CD14-positive monocyte (primary cell): ENCODE results near the gene EOMES. TPM values are rescaled to one million over a fixed set of nuclear protein-coding genes. Genes with fewer than 3 reads are reported as not detected.

Source experiments
- DNase-seq, 3 donors: peaks; one replicate each; pipeline ENCODE4 v3.0.0-alpha.2; 2011 to 2022
- H2AFZ ChIP-seq: 2 replicates; pipeline ENCODE4 v1.6.0; 2012; ENCODE audit warnings: mild to moderate bottlenecking, low read depth, low read length, inconsistent platforms; ENCODE audit not compliant: insufficient read depth, poor library complexity, severe bottlenecking
- H3K27ac ChIP-seq, 2 donors: 1 replicate in 1 of 2; 2 replicates in 1 of 2; pipeline ENCODE4 v1.5.1; 2012 to 2013; ENCODE audit warnings: low read length in 2 of 2, control low read depth in 1 of 2, inconsistent platforms in 1 of 2, low read depth in 1 of 2, mild to moderate bottlenecking in 1 of 2
- H3K27me3 ChIP-seq, 2 donors: one replicate each; pipeline versions ENCODE4 v1.6.0 to v1.6.1; 2011 to 2013; ENCODE audit warnings: low read length in 2 of 2; ENCODE audit not compliant: control insufficient read depth in 2 of 2, insufficient read depth in 2 of 2
- H3K36me3 ChIP-seq, 2 donors: replicated peaks in 1 of 2; 1 replicate in 1 of 2; 2 replicates in 1 of 2; pipeline versions ENCODE4 v1.5.1 to v1.6.1; 2012 to 2013; ENCODE audit warnings: low read length in 2 of 2, control low read depth in 1 of 2, inconsistent platforms in 1 of 2, mild to moderate bottlenecking in 1 of 2; ENCODE audit not compliant: insufficient read depth in 2 of 2, control insufficient read depth in 1 of 2
- H3K4me1 ChIP-seq, 2 donors: 1 replicate in 1 of 2; 2 replicates in 1 of 2; pipeline versions ENCODE4 v1.5.1 to v1.6.1; 2012 to 2013; ENCODE audit warnings: low read length in 2 of 2, control low read depth in 1 of 2, inconsistent platforms in 1 of 2, mild to moderate bottlenecking in 1 of 2, moderate library complexity in 1 of 2; ENCODE audit not compliant: insufficient read depth in 2 of 2, control insufficient read depth in 1 of 2
- H3K4me2 ChIP-seq: replicated peaks from 2 replicates; pipeline ENCODE3; 2012; ENCODE audit warnings: low read length, moderate library complexity, mild to moderate bottlenecking; ENCODE audit not compliant: poor library complexity, severe bottlenecking; ENCODE audit errors: extremely low read depth
- H3K4me3 ChIP-seq, 3 experiments: fragments of 200-600 bp in 1 of 3; sonication (generic) in 1 of 3; replicated peaks in 1 of 3; 1 replicate in 2 of 3; 2 replicates in 1 of 3; pipeline ENCODE4 v1.5.1; 2011 to 2013; ENCODE audit warnings: low read length in 3 of 3, mild to moderate bottlenecking in 3 of 3, control low read depth in 2 of 3, low read depth in 2 of 3, inconsistent platforms in 1 of 3, moderate library complexity in 1 of 3
- H3K79me2 ChIP-seq: 2 replicates; pipeline ENCODE4 v1.6.0; 2012; ENCODE audit warnings: mild to moderate bottlenecking, control low read depth, inconsistent platforms, low read length, moderate library complexity; ENCODE audit not compliant: insufficient read depth
- H3K9ac ChIP-seq: 2 replicates; pipeline ENCODE4 v1.6.0; 2017; ENCODE audit warnings: low read length, mild to moderate bottlenecking; ENCODE audit not compliant: insufficient read depth, poor library complexity, severe bottlenecking
- H3K9me3 ChIP-seq, 2 donors: replicated peaks in 1 of 2; 1 replicate in 1 of 2; 2 replicates in 1 of 2; pipeline versions ENCODE4 v1.5.1 to v1.6.1; 2012 to 2013; ENCODE audit warnings: low read length in 2 of 2, control low read depth in 1 of 2; ENCODE audit not compliant: control insufficient read depth in 1 of 2, insufficient read depth in 1 of 2
- H4K20me1 ChIP-seq: 2 replicates; pipeline ENCODE4 v1.6.0; 2012; ENCODE audit warnings: mild to moderate bottlenecking, low read length, control low read depth, moderate library complexity; ENCODE audit not compliant: insufficient read depth
- H3K27ac Mint-ChIP-seq, 7 donors: one replicate each; pipeline ENCODE4 v1.8.0; 2020; ENCODE audit warnings: mild to moderate bottlenecking in 7 of 7, mixed read lengths in 7 of 7, moderate library complexity in 6 of 7, inconsistent platforms in 2 of 7
- H3K27me3 Mint-ChIP-seq, 3 donors: one replicate each; pipeline ENCODE4 v1.8.0; 2021 to 2022; ENCODE audit warnings: low read depth in 3 of 3, mild to moderate bottlenecking in 3 of 3, mixed read lengths in 3 of 3, moderate library complexity in 3 of 3, inconsistent platforms in 1 of 3
- H3K36me3 Mint-ChIP-seq, 2 donors: one replicate each; pipeline ENCODE4 v1.8.0; 2020; ENCODE audit warnings: mixed read lengths in 2 of 2, inconsistent platforms in 1 of 2, mild to moderate bottlenecking in 1 of 2
- H3K4me1 Mint-ChIP-seq: one replicate; pipeline ENCODE4 v1.8.0; 2020; ENCODE audit warnings: mild to moderate bottlenecking, mixed read lengths
- H3K4me3 Mint-ChIP-seq, 2 donors: one replicate each; pipeline ENCODE4 v1.8.0; 2020; ENCODE audit warnings: mild to moderate bottlenecking in 2 of 2, mixed read lengths in 2 of 2, moderate library complexity in 1 of 2
- H3K9me3 Mint-ChIP-seq, 7 donors: one replicate each; pipeline ENCODE4 v1.8.0; 2020 to 2022; ENCODE audit warnings: mixed read lengths in 7 of 7, mild to moderate bottlenecking in 6 of 7, moderate library complexity in 6 of 7, inconsistent platforms in 2 of 7
- WGBS: methylation state at CpG from one replicate; pipeline ENCODE4 v1.1.5; 2013; ENCODE audit warnings: missing lambda C conversion rate; ENCODE audit not compliant: insufficient coverage; 5-methylcytosine and 5-hydroxymethylcytosine counted together
- intact Hi-C, 2 donors: fragments of 100-400 bp; cut with micrococcal nuclease; formaldehyde crosslinking; loops; one replicate each; pipeline versions ENCODE4 v1.15.0 to v1.15.1; 2023
- polyA plus RNA-seq, 3 donors: library from polyadenylated mRNA; depleted of rRNA in 1 of 3; unstranded in 2 of 3; stranded (reverse) in 1 of 3; fragments of 300-500 nt in 2 of 3; fragments of >200 nt in 1 of 3; fragmentation: Illumina TruSeq in 2 of 3; gene quantifications; 1 replicate in 2 of 3; 2 replicates in 1 of 3; pipeline ENCODE4 v1.2.3, GENCODE V29; 2012 to 2021
- TF ChIP-seq, protein P1 (sequence below): fragments of 200-600 bp; IDR thresholded peaks from one replicate; pipeline ENCODE4 v1.8.0; 2022; ENCODE audit warnings: antibody characterized with exemption, mild to moderate bottlenecking

EOMES gene
- polyA plus RNA-seq, 3 donors: 0.09 to 0.21 TPM; not detected in 1

DNA sequence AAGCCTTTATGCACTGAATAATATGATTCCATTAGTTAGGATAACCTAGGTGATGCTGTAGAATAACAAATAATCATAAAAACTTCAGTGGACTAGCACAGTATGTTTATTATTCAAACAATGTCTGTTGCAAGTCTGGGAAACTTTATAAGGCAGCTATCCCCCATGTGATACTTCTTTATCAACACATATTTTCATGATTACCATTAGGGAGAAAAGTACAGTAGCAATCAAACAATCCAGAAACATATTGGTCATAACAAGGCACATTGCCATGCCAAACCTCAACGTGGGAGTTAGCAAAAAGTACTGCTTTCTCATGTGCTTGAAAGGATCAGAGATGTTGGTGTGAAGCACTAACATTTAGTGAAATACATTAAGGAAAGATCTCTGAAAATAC, 35.5 kb downstream of the EOMES start:
- Mint-ChIP-seq H3K4me1 (no peaks in the 10 kb centered on the region), H3K4me3 (no peak overlapping the region), H3K9me3 (peaks cover 4 to 14% (median 12%) of the 10 kb centered on the region in 7 donors), H3K27me3 (peaks cover 1 to 7% (median 2%) of the 10 kb centered on the region in 3 donors), H3K27ac (no peak overlapping the region), H3K36me3 (no peaks in the 10 kb centered on the region)
- Histone ChIP-seq H3K9ac (no peak overlapping the region), H3K4me2 (no peak overlapping the region), H3K9me3 (no peaks in the 10 kb centered on the region), H3K79me2 (no peaks in the 10 kb centered on the region), H4K20me1 (no peaks in the 10 kb centered on the region), H2AFZ (no peak overlapping the region), H3K27ac (no peak overlapping the region), H3K4me3 (no peak overlapping the region), H3K27me3 (no peaks in the 10 kb centered on the region), H3K36me3 (no peaks in the 10 kb centered on the region), H3K4me1 (no peaks in the 10 kb centered on the region)
- intact Hi-C loops: no loop called here
- no CpG with 5 or more reads among the region's 1 CpG for WGBS
- no peak for DNase-seq
- TF ChIP-seq, protein P1, sequence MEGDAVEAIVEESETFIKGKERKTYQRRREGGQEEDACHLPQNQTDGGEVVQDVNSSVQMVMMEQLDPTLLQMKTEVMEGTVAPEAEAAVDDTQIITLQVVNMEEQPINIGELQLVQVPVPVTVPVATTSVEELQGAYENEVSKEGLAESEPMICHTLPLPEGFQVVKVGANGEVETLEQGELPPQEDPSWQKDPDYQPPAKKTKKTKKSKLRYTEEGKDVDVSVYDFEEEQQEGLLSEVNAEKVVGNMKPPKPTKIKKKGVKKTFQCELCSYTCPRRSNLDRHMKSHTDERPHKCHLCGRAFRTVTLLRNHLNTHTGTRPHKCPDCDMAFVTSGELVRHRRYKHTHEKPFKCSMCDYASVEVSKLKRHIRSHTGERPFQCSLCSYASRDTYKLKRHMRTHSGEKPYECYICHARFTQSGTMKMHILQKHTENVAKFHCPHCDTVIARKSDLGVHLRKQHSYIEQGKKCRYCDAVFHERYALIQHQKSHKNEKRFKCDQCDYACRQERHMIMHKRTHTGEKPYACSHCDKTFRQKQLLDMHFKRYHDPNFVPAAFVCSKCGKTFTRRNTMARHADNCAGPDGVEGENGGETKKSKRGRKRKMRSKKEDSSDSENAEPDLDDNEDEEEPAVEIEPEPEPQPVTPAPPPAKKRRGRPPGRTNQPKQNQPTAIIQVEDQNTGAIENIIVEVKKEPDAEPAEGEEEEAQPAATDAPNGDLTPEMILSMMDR: no peak

DNA sequence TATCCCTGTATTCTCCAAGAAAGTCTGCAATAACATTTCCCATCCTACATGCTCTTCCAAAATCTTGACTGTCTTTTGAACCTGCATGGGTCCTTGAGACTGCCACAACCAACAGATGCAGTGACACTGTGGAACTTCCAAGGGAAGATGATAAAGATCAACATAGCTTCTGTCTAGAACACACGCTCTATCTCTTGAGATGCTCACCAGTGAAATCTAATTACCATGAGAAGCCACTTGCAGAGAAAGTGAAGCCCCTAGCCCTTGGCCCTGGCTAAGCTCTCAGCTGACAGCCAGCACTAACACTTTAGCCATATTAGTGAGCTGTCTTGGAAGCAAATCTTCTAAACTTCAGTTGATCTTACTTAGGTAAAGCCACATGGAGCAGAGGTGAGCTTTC, 36.6 kb downstream of the EOMES start:
- no peak overlapping the region for H3K4me3 ChIP-seq
- no peaks in the 10 kb centered on the region for H3K36me3 ChIP-seq
- no peak overlapping the region for H3K9ac ChIP-seq
- H3K79me2 ChIP-seq: no peaks in the 10 kb centered on the region
- no peaks in the 10 kb centered on the region for H3K36me3 Mint-ChIP-seq
- H4K20me1 ChIP-seq: no peaks in the 10 kb centered on the region
- H3K4me1 ChIP-seq: peaks cover 0 to 10% of the 10 kb centered on the region in 2 donors
- no peaks in the 10 kb centered on the region for H3K27me3 ChIP-seq
- H3K4me2 ChIP-seq: no peak overlapping the region
- no peak for DNase-seq
- H2AFZ ChIP-seq: no peak overlapping the region
- H3K9me3 ChIP-seq: no peaks in the 10 kb centered on the region
- H3K9me3 Mint-ChIP-seq: peaks cover 0 to 10% (median 5%) of the 10 kb centered on the region in 7 donors
- WGBS: no CpG with 5 or more reads among the region's 1 CpG
- H3K27ac ChIP-seq: no peak overlapping the region
- peaks cover 1 to 7% (median 2%) of the 10 kb centered on the region in 3 donors for H3K27me3 Mint-ChIP-seq
- intact Hi-C loops: no loop called here
- TF ChIP-seq, protein P1: no peak
- no peak overlapping the region for H3K27ac Mint-ChIP-seq
- H3K4me3 Mint-ChIP-seq: no peak overlapping the region
- H3K4me1 Mint-ChIP-seq: peaks cover 9% of the 10 kb centered on the region
